Left lobe of liver (tissue), 2 donors: ENCODE results near the gene RMDN3. TPM values are rescaled to one million over a fixed set of nuclear protein-coding genes. Genes with fewer than 3 reads are reported as not detected.

Source experiments
- ATAC-seq: fragments of 200-7000 bp; cut with Tn5 transposase; one replicate; pipeline ENCODE4 v1.9.1; 2020; ENCODE audit warnings: mild to moderate bottlenecking, moderate library complexity
- DNase-seq: peaks from one replicate; pipeline ENCODE4 v3.0.0-alpha.2; 2020; ENCODE audit warnings: low spot score
- total RNA-seq: library from RNA; stranded (reverse); gene quantifications from one replicate; pipeline ENCODE4 v1.2.1, GENCODE V29; 2021
- donor health status: DM: no; HTN: no; CAD: no; lungs with moderate emphysema.
- donor health status: DM: no; HTN: yes; CAD: no.

Gene RMDN3, protein sequence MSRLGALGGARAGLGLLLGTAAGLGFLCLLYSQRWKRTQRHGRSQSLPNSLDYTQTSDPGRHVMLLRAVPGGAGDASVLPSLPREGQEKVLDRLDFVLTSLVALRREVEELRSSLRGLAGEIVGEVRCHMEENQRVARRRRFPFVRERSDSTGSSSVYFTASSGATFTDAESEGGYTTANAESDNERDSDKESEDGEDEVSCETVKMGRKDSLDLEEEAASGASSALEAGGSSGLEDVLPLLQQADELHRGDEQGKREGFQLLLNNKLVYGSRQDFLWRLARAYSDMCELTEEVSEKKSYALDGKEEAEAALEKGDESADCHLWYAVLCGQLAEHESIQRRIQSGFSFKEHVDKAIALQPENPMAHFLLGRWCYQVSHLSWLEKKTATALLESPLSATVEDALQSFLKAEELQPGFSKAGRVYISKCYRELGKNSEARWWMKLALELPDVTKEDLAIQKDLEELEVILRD
- total RNA-seq, result 47.3 TPM

DNA sequence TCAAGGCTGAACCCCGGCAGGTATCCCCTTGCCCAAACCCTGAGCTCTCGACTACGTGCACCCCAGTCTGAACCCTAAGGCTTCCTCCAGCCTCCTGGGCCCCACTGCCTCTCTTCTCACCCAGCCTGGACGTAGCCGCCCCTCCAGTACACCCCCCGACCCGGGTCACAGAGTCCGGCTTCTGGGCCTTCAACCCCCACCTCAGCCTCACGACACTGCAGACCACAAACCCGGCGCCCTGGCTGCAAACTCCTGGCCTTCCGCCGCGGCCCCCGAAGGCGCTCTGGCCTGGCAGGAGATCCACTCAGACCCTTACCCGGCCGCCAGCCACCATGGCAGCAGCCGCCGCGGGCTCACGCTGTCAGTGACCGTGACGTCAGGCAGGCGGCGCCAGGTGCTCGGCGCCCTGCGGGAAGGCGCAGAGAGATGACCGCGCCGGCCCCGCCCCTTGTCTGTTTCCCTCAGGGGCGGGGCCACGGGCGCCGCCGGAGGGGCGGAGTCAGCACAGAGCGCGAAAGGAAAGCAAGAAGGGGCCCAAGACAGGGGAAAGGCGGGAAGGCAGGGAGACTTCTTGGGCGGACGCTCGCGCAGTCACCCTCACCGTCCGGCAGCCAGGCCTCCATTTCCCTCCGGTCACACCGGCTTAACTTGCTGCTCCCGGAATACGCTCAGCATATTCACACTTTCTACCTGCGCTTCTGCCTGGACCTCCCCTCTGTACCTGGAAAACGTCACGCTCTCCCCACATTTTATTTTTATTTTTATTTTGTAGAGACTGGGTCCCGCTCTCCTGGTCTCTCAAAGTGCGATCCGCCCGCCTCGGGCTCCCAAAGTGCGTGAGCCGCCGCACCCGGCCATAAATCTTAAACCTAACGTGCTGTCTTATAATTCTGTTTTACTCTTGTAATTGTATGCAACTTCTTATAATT lies at the start of gene RMDN3:
TSS of gene RMDN3 (minus strand) at position 372 of the 929 bp plus-strand sequence. CDS start 471 bp downstream, outside the sequence.
- ATAC-seq (peak; percentile 97), DNase-seq (peak; percentile 92)

- ATAC-seq (peak; percentile 25), DNase-seq (peak; percentile 62)
Observed at GRCh38 chr15:40803688-40804087, 48.6 kb upstream of the RMDN3 start.

- DNase-seq (no peak), ATAC-seq (peak; percentile 5)
Observed at GRCh38 chr15:40803076-40803475, 48.0 kb upstream of the RMDN3 start.

- ATAC-seq (no peak), DNase-seq (no peak)
Observed at GRCh38 chr15:40799523-40799922, 44.5 kb upstream of the RMDN3 start.

GRCh38 chr15:40796512-40796911 lies 41.5 kb upstream of the RMDN3 start:
- DNase-seq, result no peak
- no peak for ATAC-seq

- ATAC-seq, result no peak
- no peak for DNase-seq
Observed at GRCh38 chr15:40796041-40796440, 41.0 kb upstream of the RMDN3 start.

DNA sequence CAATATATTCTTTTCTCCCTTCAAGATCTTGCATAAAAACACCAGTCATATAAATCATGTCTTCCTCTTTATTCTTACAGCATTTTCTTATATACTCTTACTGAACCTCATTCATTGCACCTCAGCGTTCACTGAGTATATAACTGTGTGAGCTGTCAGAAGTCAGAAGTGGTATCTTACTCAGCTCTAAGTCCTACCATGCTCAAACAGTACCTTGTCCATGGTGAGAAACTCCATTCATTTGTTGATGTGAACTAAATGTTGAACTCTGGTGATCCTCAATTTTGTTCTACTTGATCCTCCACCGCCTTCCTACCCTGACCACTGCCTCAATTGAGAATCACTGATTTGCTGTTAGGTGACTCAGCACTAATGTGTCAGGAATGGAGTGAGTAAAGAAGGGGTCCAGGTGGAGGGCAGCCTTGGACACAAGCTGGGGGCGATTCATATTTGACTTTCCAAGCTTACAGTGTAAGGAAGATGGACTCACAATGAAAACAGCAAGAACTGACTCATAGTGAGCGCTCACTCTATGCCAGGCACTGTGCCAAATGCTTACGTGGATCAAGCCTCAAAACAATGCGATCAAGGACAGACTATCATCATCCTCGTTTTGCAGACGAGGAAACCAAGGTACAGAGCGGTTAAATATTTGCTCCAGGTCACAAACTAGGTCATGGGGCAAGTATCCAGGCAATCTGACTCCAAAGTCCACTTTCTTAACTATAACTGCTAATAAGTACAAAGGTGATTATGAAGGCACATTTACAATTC lies 38.3 kb upstream of the RMDN3 start:
- ATAC-seq (peak; percentile 90), DNase-seq (peak; percentile 90)

- DNase-seq (no peak), ATAC-seq (no peak)
Observed at GRCh38 chr15:40792394-40792793, 37.3 kb upstream of the RMDN3 start.

- DNase-seq, result no peak
- ATAC-seq, result no peak
Observed at GRCh38 chr15:40790718-40791117, 35.7 kb upstream of the RMDN3 start.

GRCh38 chr15:40789999-40790398 lies 34.9 kb upstream of the RMDN3 start:
- DNase-seq, result no peak

DNA sequence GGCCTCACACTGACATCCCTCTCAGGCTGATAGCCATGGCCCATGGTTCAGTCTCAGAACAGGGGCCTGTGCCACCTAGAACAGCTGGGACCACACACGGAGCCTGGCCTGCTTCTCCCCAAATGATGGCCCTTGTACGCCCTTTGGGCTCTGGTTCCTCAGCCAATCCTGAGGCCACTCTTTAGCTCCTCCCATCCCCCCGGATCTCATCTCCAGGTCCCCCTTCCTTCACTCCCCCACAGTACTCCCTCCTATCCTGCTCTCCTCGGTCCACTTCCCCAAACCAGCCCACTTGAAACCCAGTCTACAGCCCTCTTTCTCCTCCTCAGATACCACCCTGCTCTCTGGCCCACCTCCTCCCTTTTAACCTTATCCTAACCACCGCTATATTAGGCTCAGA lies 34.1 kb upstream of the RMDN3 start:
- ATAC-seq (no peak), DNase-seq (no peak)

More at GRCh38 chr15:40789999-40790398, 34.9 kb upstream of the RMDN3 start:
- ATAC-seq, result no peak

GRCh38 chr15:40787991-40788390 lies 32.9 kb upstream of the RMDN3 start:
- ATAC-seq (no peak), DNase-seq (no peak)

DNA sequence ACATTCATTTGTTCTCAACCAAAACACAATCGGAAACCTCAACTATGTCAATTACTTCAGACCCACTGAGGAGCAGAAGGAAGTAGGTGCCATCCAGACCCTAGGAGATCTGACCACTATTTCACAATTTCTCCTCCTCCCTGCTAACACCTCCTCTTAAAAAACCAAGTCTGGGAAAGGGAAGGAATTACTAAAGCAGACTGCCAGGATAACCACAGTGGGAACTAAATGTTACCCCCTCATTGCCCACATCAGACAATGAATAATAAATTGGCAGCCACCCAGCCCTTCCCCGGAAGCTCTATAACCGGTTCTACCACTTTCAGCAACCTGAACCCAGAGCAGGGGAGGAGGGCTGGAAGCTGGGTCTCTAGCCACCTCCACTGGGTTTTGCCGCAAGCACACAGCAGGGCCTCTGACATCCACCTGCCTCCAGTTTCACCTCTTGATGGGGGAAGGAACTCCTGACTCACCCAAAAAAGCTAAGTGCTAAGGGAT lies 32.3 kb upstream of the RMDN3 start:
- DNase-seq (no peak), ATAC-seq (no peak)

- ATAC-seq (peak; percentile 41), DNase-seq (no peak)
Observed at GRCh38 chr15:40785814-40786213, 30.8 kb upstream of the RMDN3 start.

DNA sequence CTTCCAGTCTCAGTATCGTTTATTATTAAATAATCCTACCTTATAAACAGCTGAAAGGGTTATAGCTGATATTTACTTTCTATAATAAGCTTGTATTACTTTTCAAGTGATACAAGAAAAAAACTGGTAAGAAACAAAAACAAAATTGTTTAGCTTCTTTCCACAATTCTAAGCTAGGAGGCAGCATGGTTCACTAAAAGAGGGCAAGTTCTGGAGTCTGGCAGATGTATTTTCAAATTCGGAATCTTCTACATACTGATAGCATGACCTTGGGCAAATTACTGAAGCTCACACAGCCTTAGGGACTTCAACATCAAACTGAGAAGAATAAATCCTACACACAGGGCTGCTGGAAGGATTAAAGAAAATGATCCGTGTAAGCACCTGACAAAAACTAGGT lies 30.1 kb upstream of the RMDN3 start:
- peak; percentile 42 for ATAC-seq
- no peak for DNase-seq

DNA sequence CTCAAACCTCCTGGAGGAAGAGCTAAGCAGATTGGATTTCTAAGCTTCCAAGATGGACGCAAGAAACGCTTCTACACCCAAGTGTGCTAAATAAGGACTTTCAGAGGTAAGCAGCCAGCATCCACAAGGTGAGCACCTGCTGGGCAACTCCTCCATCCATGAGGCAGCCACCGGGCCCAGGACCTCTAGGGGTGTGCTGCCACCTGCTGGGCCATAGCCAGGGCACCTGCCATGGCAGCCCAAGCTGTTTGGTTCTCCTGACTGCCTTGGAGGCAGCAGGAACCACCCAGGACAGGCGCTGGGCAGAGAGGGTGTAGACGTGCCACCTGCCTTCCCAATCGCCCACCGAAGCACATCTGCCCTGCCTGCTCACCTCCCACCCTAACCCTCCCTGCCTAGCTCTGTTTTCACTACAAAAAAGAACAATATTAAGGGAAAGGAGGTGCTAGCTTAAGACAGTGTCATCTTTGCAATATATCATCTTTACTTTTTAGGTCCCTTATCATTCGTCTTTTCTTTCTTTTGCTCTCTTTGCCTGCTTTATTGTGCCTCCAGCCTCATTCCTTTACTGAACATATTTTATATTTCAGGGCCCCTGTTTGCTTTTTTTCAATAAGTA lies 27.7 kb upstream of the RMDN3 start:
- peak; percentile 81 for DNase-seq
- peak; percentile 96 for ATAC-seq

DNA sequence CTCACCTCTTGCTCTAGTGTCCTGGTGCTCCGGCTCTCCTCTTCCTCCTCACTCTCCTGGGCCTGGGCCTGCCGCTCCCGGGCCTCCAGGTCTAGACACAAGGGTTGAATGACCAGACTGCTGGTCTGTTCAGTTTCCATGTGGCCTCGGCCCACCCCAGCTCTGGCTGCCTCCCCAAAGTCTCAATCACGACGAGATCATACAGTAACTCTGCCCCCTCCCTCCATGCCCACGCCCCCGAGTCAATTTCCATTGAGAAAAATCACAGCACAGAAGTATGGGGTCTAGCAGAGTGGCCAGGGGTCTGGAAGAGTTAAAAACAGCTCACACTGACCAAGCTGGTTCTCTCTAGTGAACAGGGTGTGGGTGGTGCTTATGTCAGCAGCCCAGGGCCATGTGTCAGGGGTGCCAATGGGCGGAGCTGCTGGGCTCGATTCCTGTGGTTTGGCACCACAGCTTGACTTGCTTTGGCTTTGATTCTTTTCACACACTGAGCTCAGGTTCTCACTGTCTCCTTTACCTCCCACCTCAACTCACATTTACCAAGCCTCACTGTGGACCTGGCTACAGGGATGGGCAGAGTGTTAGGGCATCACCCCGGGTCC lies 21.6 kb upstream of the RMDN3 start:
- peak; percentile 92 for ATAC-seq

DNA sequence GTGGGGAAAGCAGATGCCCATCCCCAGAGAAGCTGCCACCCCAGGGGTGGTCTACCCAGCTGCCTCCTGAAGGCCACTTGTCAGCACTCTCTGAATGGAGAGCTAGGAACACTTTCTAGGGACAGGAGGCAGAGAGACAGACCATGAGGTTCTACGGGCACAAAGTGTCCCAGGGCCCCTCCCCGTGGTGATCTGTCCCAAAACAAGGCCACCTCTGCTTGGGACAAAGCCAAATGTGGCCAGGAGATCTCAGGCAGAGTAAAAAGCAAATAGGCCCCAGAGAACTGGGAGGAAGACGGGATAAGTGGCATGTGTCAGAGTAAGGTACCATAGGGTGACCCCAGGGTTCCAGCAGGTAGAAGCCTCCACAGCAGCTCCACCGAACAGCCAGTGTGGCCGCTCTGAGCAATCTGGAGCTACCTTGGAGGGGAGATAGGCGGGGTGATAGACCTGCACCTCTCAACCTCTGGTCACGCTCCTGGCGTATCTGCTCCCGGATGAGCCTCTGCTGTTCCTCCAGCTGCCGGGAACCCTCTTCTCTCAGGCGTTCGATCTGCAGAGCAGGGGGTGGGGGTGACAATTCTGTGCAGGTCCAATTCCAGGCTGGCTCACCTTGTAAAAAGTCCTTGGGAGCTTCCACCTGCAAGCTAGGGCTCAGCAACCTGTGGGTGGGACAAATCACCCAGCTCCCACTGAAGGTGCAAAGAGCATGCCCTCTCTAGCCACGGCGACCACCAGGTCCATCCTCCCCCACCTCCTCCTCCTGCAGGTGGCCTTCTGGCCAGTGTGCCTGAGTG lies 20.9 kb upstream of the RMDN3 start:
- peak; percentile 84 for DNase-seq
- peak; percentile 56 for ATAC-seq

More for the DNA sequence above, 21.6 kb upstream of the RMDN3 start:
- DNase-seq, result peak; percentile 89

- ATAC-seq (no peak), DNase-seq (no peak)
Observed at GRCh38 chr15:40775007-40775406, 20.0 kb upstream of the RMDN3 start.
